Measurements from ENCODE around the gene DOCK8. TPM values are rescaled to one million over a fixed set of nuclear protein-coding genes. Genes with fewer than 3 reads are reported as not detected.
A peak's percentile ranks its signal among the peaks of the same experiment; 100 is the strongest.

The DOCK8 gene
- total RNA-seq, 1 donor from 2014 or later = 8.9 TPM

GRCh38 chr9:438961-439768, 224.5 kb downstream of the DOCK8 start:
- Histone ChIP-seq H3K4me3 (no peak overlapping the region), H3K9me3 (no peaks in the 10 kb centered on the region), H3K27me3 (no peaks in the 10 kb centered on the region), H3K27ac (peak overlapping the region in 1 of 2 donors; percentile 1), H3K4me1 (no peaks in the 10 kb centered on the region), H3K36me3 (no peaks in the 10 kb centered on the region)
- intact Hi-C loops (cut with DNase I) = no loop called here
- TF ChIP-seq CTCF (IDR thresholded peaks at IDR 0.05) = no peak
- no peak for DNase-seq (ENCODE audit: low spot score in 2 of 2)

- no peak for DNase-seq (ENCODE audit: low spot score in 2 of 2)
- Histone ChIP-seq H3K36me3 (no peaks in the 10 kb centered on the region), H3K4me1 (no peaks in the 10 kb centered on the region), H3K27me3 (no peaks in the 10 kb centered on the region), H3K27ac (no peak overlapping the region), H3K4me3 (no peak overlapping the region), H3K9me3 (no peaks in the 10 kb centered on the region)
- TF ChIP-seq CTCF (IDR thresholded peaks at IDR 0.05) = no peak
- intact Hi-C loops (cut with DNase I) = no loop called here
Observed at GRCh38 chr9:441126-441525, 226.5 kb downstream of the DOCK8 start.

GRCh38 chr9:444528-444927, 229.9 kb downstream of the DOCK8 start:
- no peak overlapping the region for H3K27ac ChIP-seq
- no peaks in the 10 kb centered on the region for H3K9me3 ChIP-seq
- H3K36me3 ChIP-seq = no peaks in the 10 kb centered on the region

GRCh38 chr9:445033-445432, 230.4 kb downstream of the DOCK8 start:
- H3K27ac ChIP-seq = no peak overlapping the region
- intact Hi-C loops (cut with DNase I) = no loop called here
- no peaks in the 10 kb centered on the region for H3K36me3 ChIP-seq
- no peaks in the 10 kb centered on the region for H3K9me3 ChIP-seq
- no peaks in the 10 kb centered on the region for H3K4me1 ChIP-seq
- no peak for DNase-seq (ENCODE audit: low spot score in 2 of 2)
- no peak for TF ChIP-seq CTCF (IDR thresholded peaks at IDR 0.05)
- H3K4me3 ChIP-seq = no peak overlapping the region
- no peaks in the 10 kb centered on the region for H3K27me3 ChIP-seq

More at GRCh38 chr9:444528-444927, 229.9 kb downstream of the DOCK8 start:
- intact Hi-C loops (cut with DNase I) = no loop called here
- no peaks in the 10 kb centered on the region for H3K4me1 ChIP-seq
- H3K27me3 ChIP-seq = no peaks in the 10 kb centered on the region
- no peak for TF ChIP-seq CTCF (IDR thresholded peaks at IDR 0.05)
- no peak for DNase-seq (ENCODE audit: low spot score in 2 of 2)
- H3K4me3 ChIP-seq = no peak overlapping the region

- intact Hi-C loops (cut with DNase I) = no loop called here
- no peaks in the 10 kb centered on the region for H3K27me3 ChIP-seq
- H3K36me3 ChIP-seq = no peaks in the 10 kb centered on the region
- no peaks in the 10 kb centered on the region for H3K4me1 ChIP-seq
- H3K9me3 ChIP-seq = no peaks in the 10 kb centered on the region
- no peak overlapping the region for H3K27ac ChIP-seq
- no peak for TF ChIP-seq CTCF (IDR thresholded peaks at IDR 0.05)
- DNase-seq (ENCODE audit: low spot score in 2 of 2) = no peak
- H3K4me3 ChIP-seq = no peak overlapping the region
Observed at GRCh38 chr9:446074-446699, 231.5 kb downstream of the DOCK8 start.

Data from ascending aorta (tissue), 2 donors.